HCT116 (cell line): ENCODE results near the gene TMEM156. TPM values are rescaled to one million over a fixed set of nuclear protein-coding genes. Genes with fewer than 3 reads are reported as not detected.

ENCODE experiments used
- ATAC-seq: fragments of 200-7000 bp; cut with Tn5 transposase; 2 replicates; pipeline ENCODE4 v1.9.1; 2020; ENCODE audit warnings: mild to moderate bottlenecking, moderate library complexity
- BruUV-seq: library from RNA; stranded (reverse); fragments of 400-500 nt; replicated peaks from 2 replicates; lab custom pipeline; 2021; lab: Mats Ljungman, UMichigan
- CTCF ChIA-PET: fragments of 300-600 bp; sonication (Branson Sonifier 250); formaldehyde crosslinking; loops from one replicate; lab custom pipeline; 2021; ENCODE audit warnings: antibody characterized with exemption; lab: Charles Lee
- POLR2A ChIA-PET: fragments of 300-600, 350-600 bp; sonication (Branson Sonifier 250); formaldehyde crosslinking; loops from one replicate; lab custom pipeline; 2021; ENCODE audit warnings: antibody characterized with exemption; lab: Charles Lee
- RAD21 ChIA-PET, 2 experiments: fragments of 300-600 bp; sonication (Branson Sonifier 250); formaldehyde crosslinking; loops; one replicate each; lab custom pipeline; 2023; ENCODE audit warnings: low total read pairs in 2 of 2; ENCODE audit not compliant: uncharacterized antibody in 2 of 2, unreplicated experiment in 2 of 2, low non-redundant PET in 1 of 2; lab: Charles Lee
- DNase-seq: peaks from one replicate; pipeline ENCODE4 v3.0.0-alpha.2; 2010; ENCODE audit warnings: low read depth, low spot score
- H2AFZ ChIP-seq: fragments of 200-600 bp; shearing (Covaris generic), sonication (generic); 2 replicates; pipeline ENCODE4 v1.6.1; 2017; ENCODE audit warnings: low read depth, mixed run types, mixed read lengths, antibody characterized with exemption, low read length; ENCODE audit not compliant: poor library complexity, severe bottlenecking
- H3K27ac ChIP-seq: 2 replicates; pipeline ENCODE4 v1.5.1; 2012; ENCODE audit warnings: low read depth, low read length
- H3K27me3 ChIP-seq: fragments of 200-600 bp; sonication (generic); 2 replicates; pipeline ENCODE4 v1.6.1; 2016; ENCODE audit warnings: mixed run types, low read length, mixed read lengths; ENCODE audit not compliant: insufficient read depth
- H3K36me3 ChIP-seq, 2 experiments: fragments of 200-500 bp in 1 of 2; fragments of 200-600 bp in 1 of 2; sonication (Bioruptor generic) in 1 of 2; sonication (generic) in 1 of 2; 2 replicates each; pipeline versions ENCODE4 v1.5.1 to v1.6.1; 2014 to 2016; ENCODE audit warnings: low read length in 2 of 2, inconsistent platforms in 1 of 2, mixed read lengths in 1 of 2, mixed run types in 1 of 2; ENCODE audit not compliant: insufficient read depth in 2 of 2, control insufficient read depth in 1 of 2
- H3K4me1 ChIP-seq, 2 experiments: fragments of 200-600 bp in 1 of 2; sonication (generic) in 1 of 2; 2 replicates each; pipeline versions ENCODE4 v1.5.1 to v1.6.1; 2012 to 2017; ENCODE audit warnings: low read length in 2 of 2, inconsistent platforms in 1 of 2, mild to moderate bottlenecking in 1 of 2, mixed read lengths in 1 of 2, mixed run types in 1 of 2, moderate library complexity in 1 of 2; ENCODE audit not compliant: insufficient read depth in 2 of 2, control insufficient read depth in 1 of 2
- H3K4me2 ChIP-seq: fragments of 200-600 bp; sonication (generic); 2 replicates; pipeline ENCODE4 v1.6.1; 2017; ENCODE audit warnings: mixed run types, low read length, mixed read lengths
- H3K4me3 ChIP-seq, 2 experiments: fragments of 200-600 bp in 1 of 2; sonication (generic) in 1 of 2; replicated peaks in 1 of 2; 2 replicates each; pipeline ENCODE4 v1.5.1; 2011 to 2016; ENCODE audit warnings: low read length in 2 of 2, control low read depth in 1 of 2, low read depth in 1 of 2, mild to moderate bottlenecking in 1 of 2, mixed read lengths in 1 of 2, mixed run types in 1 of 2
- H3K79me2 ChIP-seq: fragments of 200-600 bp; sonication (generic); 2 replicates; pipeline ENCODE4 v1.6.1; 2017; ENCODE audit warnings: mild to moderate bottlenecking, mixed run types, low read length, moderate library complexity, mixed read lengths; ENCODE audit not compliant: insufficient read depth
- H3K9ac ChIP-seq: fragments of 200-600 bp; sonication (generic); 2 replicates; pipeline ENCODE4 v1.6.1; 2016; ENCODE audit warnings: low read length, mixed read lengths
- H3K9me2 ChIP-seq: fragments of 200-600 bp; sonication (generic), shearing (Covaris generic); 2 replicates; pipeline ENCODE4 v1.6.1; 2017; ENCODE audit warnings: mixed run types, mild to moderate bottlenecking, moderate library complexity; ENCODE audit not compliant: insufficient read depth
- H3K9me3 ChIP-seq, 2 experiments: fragments of 200-500 bp in 1 of 2; fragments of 200-600 bp in 1 of 2; sonication (Bioruptor generic) in 1 of 2; sonication (generic) in 1 of 2; 2 replicates each; pipeline ENCODE4 v1.6.1; 2014 to 2017; ENCODE audit warnings: low read length in 2 of 2, mixed read lengths in 2 of 2, inconsistent platforms in 1 of 2, low read depth in 1 of 2, mild to moderate bottlenecking in 1 of 2, mixed run types in 1 of 2, moderate library complexity in 1 of 2; ENCODE audit not compliant: control insufficient read depth in 1 of 2, insufficient read depth in 1 of 2
- H4K20me1 ChIP-seq: fragments of 200-600 bp; sonication (generic), shearing (Covaris generic); 2 replicates; pipeline ENCODE4 v1.6.1; 2017; ENCODE audit warnings: mixed run types, mild to moderate bottlenecking, moderate library complexity; ENCODE audit not compliant: insufficient read depth
- ATF3 ChIP-seq: IDR thresholded peaks from 2 replicates; pipeline ENCODE4 v1.6.1; 2012
- CEBPB ChIP-seq: IDR thresholded peaks from 2 replicates; pipeline ENCODE4 v1.6.1; 2012; ENCODE audit warnings: low read depth
- CTCF ChIP-seq, 3 experiments: fragments of 200-600 bp in 1 of 3; sonication (generic) in 1 of 3; IDR thresholded peaks in 2 of 3; conservative IDR thresholded peaks in 1 of 3; 2 replicates each; pipeline ENCODE4 v1.5.1; 2012 to 2017; ENCODE audit warnings: low read depth in 2 of 3, low read length in 2 of 3, antibody characterized with exemption in 1 of 3, borderline replicate concordance in 1 of 3, control low read depth in 1 of 3, mild to moderate bottlenecking in 1 of 3, mixed read lengths in 1 of 3, mixed run types in 1 of 3, moderate library complexity in 1 of 3; ENCODE audit not compliant: insufficient read depth in 1 of 3
- EGR1 ChIP-seq: IDR thresholded peaks from 2 replicates; pipeline ENCODE4 v1.6.1; 2012; ENCODE audit warnings: low read depth
- ELF1 ChIP-seq: IDR thresholded peaks from 2 replicates; pipeline ENCODE4 v1.6.1; 2012; ENCODE audit warnings: low read depth, borderline replicate concordance
- EZH2 ChIP-seq: fragments of 200-600 bp; sonication (generic); IDR thresholded peaks from 2 replicates; pipeline ENCODE4 v1.6.1; 2017; ENCODE audit warnings: antibody characterized with exemption, mixed run types
- EZH2phosphoT487 ChIP-seq: fragments of 200-600 bp; IDR thresholded peaks from 2 replicates; pipeline ENCODE4 v1.6.1; 2018; ENCODE audit warnings: antibody characterized with exemption, borderline replicate concordance
- JUND ChIP-seq: IDR thresholded peaks from 2 replicates; pipeline ENCODE4 v1.6.1; 2012
- POLR2A ChIP-seq: IDR thresholded peaks from 2 replicates; pipeline ENCODE4 v1.7.0; 2011; ENCODE audit warnings: borderline replicate concordance; ENCODE audit not compliant: insufficient read depth, insufficient read length; ENCODE audit errors: extremely low read depth
- POLR2AphosphoS5 ChIP-seq: IDR thresholded peaks from 2 replicates; pipeline ENCODE4 v1.6.1; 2011; ENCODE audit warnings: mild to moderate bottlenecking, low read depth, low read length, moderate library complexity
- RAD21 ChIP-seq: IDR thresholded peaks from 2 replicates; pipeline ENCODE4 v1.6.1; 2012; ENCODE audit warnings: low read depth, mild to moderate bottlenecking
- REST ChIP-seq: IDR thresholded peaks from 2 replicates; pipeline ENCODE4 v1.6.1; 2012; ENCODE audit warnings: low read depth
- SP1 ChIP-seq: IDR thresholded peaks from 2 replicates; pipeline ENCODE4 v1.6.1; 2012; ENCODE audit warnings: low read depth
- SRF ChIP-seq: IDR thresholded peaks from 2 replicates; pipeline ENCODE4 v1.6.1; 2012; ENCODE audit warnings: low read depth
- TCF7L2 ChIP-seq: IDR thresholded peaks from 2 replicates; pipeline ENCODE4 v1.7.0; 2011; ENCODE audit warnings: borderline replicate concordance, inconsistent platforms; ENCODE audit not compliant: insufficient read depth, insufficient read length; ENCODE audit errors: extremely low read depth
- YY1 ChIP-seq: IDR thresholded peaks from 2 replicates; pipeline ENCODE4 v1.6.1; 2011; ENCODE audit warnings: low read length, low read depth, moderate library complexity, mild to moderate bottlenecking; ENCODE audit not compliant: insufficient replicate concordance; ENCODE audit errors: extremely low read depth
- ZBTB33 ChIP-seq: IDR thresholded peaks from 2 replicates; pipeline ENCODE4 v1.6.1; 2011; ENCODE audit warnings: mild to moderate bottlenecking, low read length, moderate library complexity; ENCODE audit not compliant: insufficient replicate concordance; ENCODE audit errors: extremely low read depth
- ZFX ChIP-seq: fragments of 450-650 bp; IDR thresholded peaks from 2 replicates; pipeline ENCODE4 v1.6.1; 2017
- ZNF274 ChIP-seq: fragments of 200-500 bp; sonication (Bioruptor generic); IDR thresholded peaks from 2 replicates; pipeline ENCODE4 v1.6.1; 2014; ENCODE audit warnings: mild to moderate bottlenecking, low read depth, low read length, inconsistent platforms
- intact Hi-C: fragments of 100-400 bp; cut with micrococcal nuclease; formaldehyde crosslinking; loops from 2 replicates; pipeline ENCODE4 v1.10.0; 2022
- total RNA-seq: library from RNA; stranded (reverse); gene quantifications from one replicate; pipeline ENCODE4 v1.2.1, GENCODE V29; 2021; ENCODE audit not compliant: unreplicated experiment

Gene TMEM156
- total RNA-seq, 1 experiment from 2014 or later: 0.22 TPM

- H4K20me1 ChIP-seq: no peaks in the 10 kb centered on the region
- H3K36me3 ChIP-seq: no peaks in the 10 kb centered on the region
- ChIA-PET POLR2A (no interaction called here), CTCF (no interaction called here), RAD21 (no interaction called here)
- ATAC-seq: no peak
- no peak for DNase-seq
- H2AFZ ChIP-seq: no peak overlapping the region
- no peaks in the 10 kb centered on the region for H3K9me2 ChIP-seq
- no peaks in the 10 kb centered on the region for H3K4me1 ChIP-seq
- no peaks in the 10 kb centered on the region for H3K27me3 ChIP-seq
- no peaks in the 10 kb centered on the region for H3K79me2 ChIP-seq
- H3K9me3 ChIP-seq: 0 out of 4 replicates have a peak, but pooled peaks cover 0 to 4% of the 10 kb centered on the region in 2 experiments
- no peak overlapping the region for H3K27ac ChIP-seq
- TF ChIP-seq ZBTB33 (no peak), EGR1 (no peak), EZH2 (no peak), CEBPB (no peak), REST (no peak), SRF (no peak), JUND (no peak), RAD21 (no peak), POLR2A (no peak), ATF3 (no peak), ZFX (no peak), YY1 (no peak), POLR2AphosphoS5 (no peak), SP1 (no peak), ZNF274 (no peak), CTCF (IDR thresholded peaks at IDR 0.05 in 2 of 3, conservative IDR thresholded peaks at IDR 0.05 in 1 of 3; ENCODE audit: borderline replicate concordance in 1 of 3, insufficient read depth in 1 of 3, low read depth in 2 of 3, low read length in 2 of 3) (no peak), ELF1 (no peak), TCF7L2 (no peak), EZH2phosphoT487 (no peak)
- no TSS peak for BruUV-seq
- intact Hi-C loops: no loop called here
- H3K4me2 ChIP-seq: no peak overlapping the region
- H3K9ac ChIP-seq: no peak overlapping the region
- no peak overlapping the region for H3K4me3 ChIP-seq
Observed at GRCh38 chr4:38995660-38996005, 36.6 kb downstream of the TMEM156 start.
